BE2C (cell line): ENCODE results near the gene STAB2.

Experiments
- DNase-seq: peaks from one replicate; pipeline ENCODE4 v3.0.0-alpha.2; 2020
- H3K27me3 ChIP-seq: fragments of 250-450 bp; sonication (Bioruptor Pico); 2 replicates; pipeline ENCODE4 v1.5.1; 2020; ENCODE audit warnings: mild to moderate bottlenecking
- H3K36me3 ChIP-seq: fragments of 250-450 bp; sonication (Bioruptor Pico); 2 replicates; pipeline ENCODE4 v1.5.1; 2020; ENCODE audit warnings: mild to moderate bottlenecking
- H3K4me1 ChIP-seq: fragments of 250-450 bp; sonication (Bioruptor Pico); 2 replicates; pipeline ENCODE4 v1.5.1; 2020
- H3K4me3 ChIP-seq: 2 replicates; pipeline ENCODE4 v1.5.1; 2011; ENCODE audit warnings: low read depth, low read length
- H3K9me3 ChIP-seq: fragments of 250-450 bp; sonication (Bioruptor Pico); 2 replicates; pipeline ENCODE4 v1.5.1; 2020
- TF ChIP-seq, protein P1 (sequence below): IDR thresholded peaks from 2 replicates; pipeline ENCODE4 v1.5.1; 2012; ENCODE audit warnings: mild to moderate bottlenecking, low read depth, low read length

Gene STAB2

DNA sequence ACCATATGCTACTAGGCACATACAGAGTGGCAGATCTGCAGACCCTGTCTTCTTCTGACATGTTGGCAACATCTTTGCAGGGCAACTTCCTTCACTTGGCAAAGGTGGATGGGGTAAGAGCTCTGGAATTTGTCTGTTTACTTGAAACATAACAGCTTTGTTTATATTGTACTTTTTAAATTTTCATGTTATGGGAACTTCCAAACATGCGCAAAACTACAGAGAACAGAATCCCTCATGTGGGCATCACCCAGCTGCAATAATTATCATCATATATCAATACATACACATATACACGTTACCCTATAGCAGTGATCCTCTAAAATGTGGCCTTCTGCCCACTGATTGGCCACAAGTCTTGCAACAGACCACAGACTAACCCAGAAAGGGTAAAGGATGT is 103.4 kb downstream of the STAB2 start:
- TF ChIP-seq, protein P1, sequence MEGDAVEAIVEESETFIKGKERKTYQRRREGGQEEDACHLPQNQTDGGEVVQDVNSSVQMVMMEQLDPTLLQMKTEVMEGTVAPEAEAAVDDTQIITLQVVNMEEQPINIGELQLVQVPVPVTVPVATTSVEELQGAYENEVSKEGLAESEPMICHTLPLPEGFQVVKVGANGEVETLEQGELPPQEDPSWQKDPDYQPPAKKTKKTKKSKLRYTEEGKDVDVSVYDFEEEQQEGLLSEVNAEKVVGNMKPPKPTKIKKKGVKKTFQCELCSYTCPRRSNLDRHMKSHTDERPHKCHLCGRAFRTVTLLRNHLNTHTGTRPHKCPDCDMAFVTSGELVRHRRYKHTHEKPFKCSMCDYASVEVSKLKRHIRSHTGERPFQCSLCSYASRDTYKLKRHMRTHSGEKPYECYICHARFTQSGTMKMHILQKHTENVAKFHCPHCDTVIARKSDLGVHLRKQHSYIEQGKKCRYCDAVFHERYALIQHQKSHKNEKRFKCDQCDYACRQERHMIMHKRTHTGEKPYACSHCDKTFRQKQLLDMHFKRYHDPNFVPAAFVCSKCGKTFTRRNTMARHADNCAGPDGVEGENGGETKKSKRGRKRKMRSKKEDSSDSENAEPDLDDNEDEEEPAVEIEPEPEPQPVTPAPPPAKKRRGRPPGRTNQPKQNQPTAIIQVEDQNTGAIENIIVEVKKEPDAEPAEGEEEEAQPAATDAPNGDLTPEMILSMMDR: no peak
- no peak for DNase-seq
- Histone ChIP-seq H3K36me3 (no peaks in the 10 kb centered on the region), H3K9me3 (no peaks in the 10 kb centered on the region), H3K4me1 (no peaks in the 10 kb centered on the region), H3K4me3 (no peak overlapping the region), H3K27me3 (no peaks in the 10 kb centered on the region)

DNA sequence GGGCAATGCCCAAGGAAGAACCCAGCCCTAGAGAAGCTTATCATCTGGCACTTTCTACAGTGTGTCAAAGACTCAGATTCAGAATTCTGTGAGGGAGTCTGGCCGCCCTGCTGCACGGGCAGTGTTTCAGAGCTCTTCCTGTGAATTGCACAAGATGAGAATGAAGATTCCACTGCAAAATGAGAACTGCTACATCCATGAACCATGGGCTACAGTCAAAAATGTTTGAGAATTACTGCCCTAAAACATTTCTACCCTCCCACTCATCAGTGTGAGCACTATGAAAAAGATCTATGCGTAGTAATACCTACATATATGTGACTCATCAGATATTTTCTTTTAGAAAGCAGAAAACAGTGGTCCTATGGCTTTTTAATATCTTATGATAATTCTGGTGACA is 104.0 kb downstream of the STAB2 start:
- no peak for DNase-seq
- no peaks in the 10 kb centered on the region for H3K9me3 ChIP-seq
- H3K36me3 ChIP-seq: no peaks in the 10 kb centered on the region
- H3K4me3 ChIP-seq: no peak overlapping the region
- no peaks in the 10 kb centered on the region for H3K27me3 ChIP-seq
- TF ChIP-seq, protein P1: no peak
- no peaks in the 10 kb centered on the region for H3K4me1 ChIP-seq

DNA sequence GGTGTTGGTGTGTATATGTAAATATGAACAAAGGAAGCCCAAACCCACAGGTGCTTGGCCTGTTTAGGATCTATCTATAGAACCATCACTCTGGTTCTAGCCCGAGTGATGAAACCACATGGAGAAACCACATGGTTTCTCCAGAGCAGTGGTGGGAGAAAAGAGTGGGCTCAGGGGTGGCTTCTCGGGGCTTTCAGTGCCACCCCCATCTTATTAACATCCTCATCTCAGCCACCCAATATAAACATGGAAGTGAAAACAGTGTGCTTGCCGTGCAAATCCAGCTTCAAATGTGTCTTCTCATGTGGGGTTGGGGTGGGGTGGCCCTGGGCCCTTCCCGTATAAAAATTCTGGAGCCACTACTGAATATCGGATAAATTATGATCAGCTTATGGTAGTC is 109.0 kb downstream of the STAB2 start:
- no peaks in the 10 kb centered on the region for H3K36me3 ChIP-seq
- H3K4me3 ChIP-seq: no peak overlapping the region
- TF ChIP-seq, protein P1: no peak
- no peaks in the 10 kb centered on the region for H3K4me1 ChIP-seq
- DNase-seq: no peak
- H3K27me3 ChIP-seq: peaks cover 2% of the 10 kb centered on the region; the same call in 1 of the 2 replicates
- H3K9me3 ChIP-seq: no peaks in the 10 kb centered on the region

DNA sequence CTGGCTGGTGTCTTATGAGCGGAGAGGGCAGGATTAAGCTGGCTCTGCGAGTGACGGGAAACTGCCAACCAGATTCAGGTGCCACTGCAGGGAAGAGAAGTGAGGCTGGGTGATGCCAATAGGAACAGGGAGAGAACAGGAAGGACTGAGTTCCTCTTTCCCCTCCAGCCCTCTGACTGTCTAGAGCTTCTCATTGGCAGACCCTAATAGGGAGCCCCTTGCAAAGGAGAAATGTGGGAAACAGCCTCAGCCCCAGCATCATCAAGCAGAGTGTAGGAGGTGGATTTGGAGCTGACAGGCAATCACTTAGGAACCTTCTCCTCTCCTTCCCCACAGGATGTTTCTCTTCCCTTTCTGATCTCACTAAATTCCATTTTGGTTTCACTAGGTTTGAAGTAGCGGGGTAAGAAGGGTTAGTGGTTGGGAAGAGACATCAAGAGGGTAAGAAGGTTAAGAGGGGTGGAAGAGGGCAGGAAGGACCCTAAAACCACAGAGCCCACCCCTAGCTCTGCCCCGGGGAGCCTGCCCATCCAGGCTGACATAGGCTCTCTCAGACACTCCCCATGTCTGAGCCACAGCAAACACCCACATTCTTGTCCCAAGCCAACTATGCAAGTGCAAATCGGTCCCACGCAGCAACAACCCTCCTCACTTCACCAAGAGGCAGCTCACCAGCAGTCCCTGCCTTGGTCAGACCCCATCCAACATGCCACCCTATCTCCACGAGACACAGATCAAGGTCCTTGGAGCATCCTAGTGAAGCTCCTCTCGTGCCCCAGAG is 111.1 kb downstream of the STAB2 start:
- TF ChIP-seq, protein P1: no peak
- H3K4me3 ChIP-seq: no peak overlapping the region
- H3K27me3 ChIP-seq: peaks cover 2% of the 10 kb centered on the region; the same call in 1 of the 2 replicates
- no peaks in the 10 kb centered on the region for H3K9me3 ChIP-seq
- H3K4me1 ChIP-seq: no peaks in the 10 kb centered on the region
- H3K36me3 ChIP-seq: no peaks in the 10 kb centered on the region
- no peak for DNase-seq

DNA sequence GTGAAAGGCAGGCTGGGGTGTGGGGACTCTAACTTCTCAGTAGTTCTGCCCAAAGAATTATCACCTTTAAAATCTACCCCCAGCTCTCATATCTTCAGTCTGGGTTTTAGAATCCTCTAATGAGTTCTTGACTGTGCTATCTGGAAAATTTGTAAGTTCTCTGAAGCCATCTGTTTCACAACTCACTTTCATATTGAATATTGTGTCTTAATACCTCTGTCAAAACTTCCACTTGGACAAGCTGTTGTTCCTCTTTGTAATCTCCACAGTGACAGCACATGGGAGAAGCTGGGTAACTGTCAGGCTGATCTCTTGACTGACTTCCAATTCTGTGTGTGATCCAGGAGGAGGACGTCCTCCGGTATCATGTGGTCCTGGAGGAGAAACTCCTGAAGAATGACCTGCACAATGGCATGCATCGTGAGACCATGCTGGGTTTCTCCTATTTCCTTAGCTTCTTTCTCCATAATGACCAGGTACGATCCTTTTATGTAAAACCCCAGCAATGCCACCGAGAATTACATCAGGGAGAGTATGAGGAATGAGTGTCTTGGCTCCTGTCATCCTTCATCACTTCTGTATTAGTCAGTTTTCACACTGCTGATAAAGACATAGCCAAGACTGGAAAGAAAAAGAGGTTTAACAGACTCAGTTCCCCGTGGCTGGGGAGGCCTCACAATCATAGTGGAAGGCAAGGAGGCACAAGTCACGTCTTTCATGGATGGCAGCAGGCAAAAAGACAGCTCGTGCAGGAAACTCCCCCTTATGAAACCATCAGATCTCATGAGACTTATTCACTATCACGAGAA is 111.9 kb downstream of the STAB2 start:
- no peak for DNase-seq
- TF ChIP-seq, protein P1: no peak
- Histone ChIP-seq H3K36me3 (no peaks in the 10 kb centered on the region), H3K27me3 (peaks cover 2% of the 10 kb centered on the region; the same call in 1 of the 2 replicates), H3K4me3 (no peak overlapping the region), H3K4me1 (no peaks in the 10 kb centered on the region), H3K9me3 (no peaks in the 10 kb centered on the region)

DNA sequence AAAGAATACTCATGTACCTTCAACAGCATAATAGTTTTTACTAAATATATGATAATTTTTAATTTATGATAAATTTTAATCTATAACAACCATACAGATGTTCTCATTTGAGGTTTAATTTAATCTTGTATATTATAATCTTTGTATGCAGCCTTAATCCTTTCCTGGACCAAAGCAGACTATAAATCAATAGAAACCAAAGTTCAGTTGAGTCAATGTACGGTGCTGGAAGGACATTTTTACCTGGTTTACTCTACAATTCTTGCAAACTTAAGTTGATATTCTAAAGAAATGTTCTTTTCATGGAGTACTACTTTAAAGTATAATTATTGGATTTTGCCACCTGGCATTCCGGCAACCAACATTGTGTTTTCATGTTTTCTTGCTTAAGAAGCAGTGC is 118.0 kb downstream of the STAB2 start:
- no peaks in the 10 kb centered on the region for H3K4me1 ChIP-seq
- no peaks in the 10 kb centered on the region for H3K9me3 ChIP-seq
- peaks cover 7% of the 10 kb centered on the region; the same call in 1 of the 2 replicates for H3K27me3 ChIP-seq
- H3K4me3 ChIP-seq: no peak overlapping the region
- H3K36me3 ChIP-seq: no peaks in the 10 kb centered on the region
- TF ChIP-seq, protein P1: no peak
- DNase-seq: no peak
